Endothelial cell of umbilical vein (primary cell): Measurements from ENCODE around the gene EIF2A. TPM values are rescaled to one million over a fixed set of nuclear protein-coding genes. Genes with fewer than 3 reads are reported as not detected.

Experiments
- BruUV-seq: library from RNA; stranded (reverse); fragments of 400-500 nt; replicated peaks from 2 replicates; lab custom pipeline; 2021; lab: Mats Ljungman, UMichigan
- CTCF ChIA-PET: fragments of 300-600, 350-600 bp; sonication (Branson Sonifier 250); formaldehyde crosslinking; loops from one replicate; lab custom pipeline; 2021; ENCODE audit warnings: antibody characterized with exemption, inconsistent platforms; lab: Charles Lee
- POLR2A ChIA-PET: fragments of 300-600, 350-600 bp; sonication (Branson Sonifier 250); formaldehyde crosslinking; loops from one replicate; lab custom pipeline; 2021; ENCODE audit warnings: antibody characterized with exemption, inconsistent platforms; lab: Charles Lee
- DNase-seq: peaks from one replicate; pipeline ENCODE4 v3.0.0-alpha.2; 2011; ENCODE audit warnings: low read depth, low spot score
- FAIRE-seq: peaks from 2 replicates; lab custom pipeline; 2011; peaks lifted over from hg19 to GRCh38; lab: Jason Lieb, UNC
- H2AFZ ChIP-seq: 2 replicates; pipeline ENCODE4 v1.6.0; 2012; ENCODE audit warnings: low read depth, low read length, control low read depth, inconsistent platforms
- H3K27ac ChIP-seq: 2 replicates; pipeline ENCODE4 v1.5.1; 2011; ENCODE audit warnings: low read depth, mild to moderate bottlenecking, control low read depth, low read length, moderate library complexity; ENCODE audit not compliant: insufficient read depth
- H3K27me3 ChIP-seq, 2 experiments: 2 replicates each; pipeline versions ENCODE4 v1.6.0 to v1.6.1; 2011; ENCODE audit warnings: low read length in 2 of 2, mixed read lengths in 1 of 2; ENCODE audit not compliant: control insufficient read depth in 2 of 2, insufficient read depth in 2 of 2
- H3K36me3 ChIP-seq, 2 experiments: 2 replicates in 1 of 2; 3 replicates in 1 of 2; pipeline ENCODE4 v1.5.1; 2011; ENCODE audit warnings: low read length in 2 of 2, mild to moderate bottlenecking in 1 of 2, moderate library complexity in 1 of 2; ENCODE audit not compliant: control insufficient read depth in 2 of 2, insufficient read depth in 2 of 2; ENCODE audit errors: extremely low read depth in 1 of 2
- H3K4me1 ChIP-seq: 3 replicates; pipeline ENCODE4 v1.5.1; 2011; ENCODE audit warnings: mild to moderate bottlenecking, low read length; ENCODE audit not compliant: control insufficient read depth, insufficient read depth; ENCODE audit errors: extremely low read depth
- H3K4me2 ChIP-seq: 2 replicates; pipeline ENCODE4 v1.6.1; 2011; ENCODE audit warnings: low read length, control low read depth, mixed read lengths; ENCODE audit not compliant: insufficient read depth
- H3K4me3 ChIP-seq, 3 experiments: fragments of 200-600 bp in 1 of 3; sonication (generic), shearing (Covaris generic) in 1 of 3; replicated peaks in 1 of 3; 2 replicates each; pipeline ENCODE4 v1.5.1; 2011 to 2016; ENCODE audit warnings: control low read depth in 3 of 3, low read length in 3 of 3, mild to moderate bottlenecking in 2 of 3, inconsistent platforms in 1 of 3, low read depth in 1 of 3, moderate library complexity in 1 of 3; ENCODE audit not compliant: insufficient read depth in 1 of 3
- H3K79me2 ChIP-seq: 2 replicates; pipeline ENCODE4 v1.6.0; 2012; ENCODE audit warnings: low read length, inconsistent platforms; ENCODE audit not compliant: control insufficient read depth, insufficient read depth
- H3K9ac ChIP-seq: replicated peaks from 2 replicates; pipeline ENCODE3; 2011; ENCODE audit warnings: low read length, control low read depth; ENCODE audit not compliant: insufficient read depth; ENCODE audit errors: extremely low read depth
- H3K9me1 ChIP-seq: replicated peaks from 3 replicates; pipeline ENCODE4 v1.6.0; 2011; ENCODE audit warnings: mild to moderate bottlenecking, low read length; ENCODE audit not compliant: control insufficient read depth, insufficient read depth; ENCODE audit errors: extremely low read depth
- H3K9me3 ChIP-seq: replicated peaks from 2 replicates; pipeline ENCODE4 v1.5.1; 2012; ENCODE audit warnings: low read length, inconsistent platforms; ENCODE audit not compliant: control insufficient read depth, insufficient read depth
- H4K20me1 ChIP-seq: replicated peaks from 2 replicates; pipeline ENCODE3; 2011; ENCODE audit warnings: mild to moderate bottlenecking, low read length; ENCODE audit not compliant: control insufficient read depth, insufficient read depth; ENCODE audit errors: extremely low read depth
- CTCF ChIP-seq, 2 donors: IDR thresholded peaks; 1 replicate in 1 of 2; 2 replicates in 1 of 2; pipeline ENCODE4 v1.5.1; 2011; ENCODE audit warnings: low read length in 2 of 2, mild to moderate bottlenecking in 2 of 2, moderate library complexity in 2 of 2, control low read depth in 1 of 2, inconsistent platforms in 1 of 2, low read depth in 1 of 2; ENCODE audit not compliant: insufficient read depth in 1 of 2; ENCODE audit errors: extremely low read depth in 1 of 2
- EZH2 ChIP-seq: IDR thresholded peaks from 2 replicates; pipeline ENCODE4 v1.6.1; 2012; ENCODE audit warnings: borderline replicate concordance, low read depth, mild to moderate bottlenecking, moderate library complexity, low read length, inconsistent platforms; ENCODE audit not compliant: severe bottlenecking
- FOS ChIP-seq: IDR thresholded peaks from 2 replicates; pipeline ENCODE4 v1.6.1; 2011; ENCODE audit warnings: mild to moderate bottlenecking, low read length, moderate library complexity, borderline replicate concordance; ENCODE audit not compliant: insufficient read depth
- GATA2 ChIP-seq: IDR thresholded peaks from 2 replicates; pipeline ENCODE4 v1.7.0; 2011; ENCODE audit warnings: low read depth, mild to moderate bottlenecking, moderate library complexity, mixed read lengths, low read length; ENCODE audit not compliant: insufficient read length, insufficient read depth
- JUN ChIP-seq: IDR thresholded peaks from 2 replicates; pipeline ENCODE4 v1.6.1; 2011; ENCODE audit warnings: borderline replicate concordance, low read depth; ENCODE audit not compliant: insufficient read length, insufficient read depth
- MAX ChIP-seq: IDR thresholded peaks from 2 replicates; pipeline ENCODE4 v1.6.1; 2011; ENCODE audit not compliant: insufficient read depth, insufficient read length
- MYC ChIP-seq: IDR thresholded peaks from one replicate; pipeline ENCODE4 v1.6.1; 2011; ENCODE audit warnings: mild to moderate bottlenecking, low read depth, low read length
- POLR2A ChIP-seq: IDR thresholded peaks from 2 replicates; pipeline ENCODE4 v1.6.1; 2012; ENCODE audit warnings: low read depth, mild to moderate bottlenecking, control low read depth, low read length
- POLR2AphosphoS5 ChIP-seq: IDR thresholded peaks from 2 replicates; pipeline ENCODE4 v1.6.1; 2012; ENCODE audit warnings: low read depth, mild to moderate bottlenecking, control low read depth, low read length, moderate library complexity; ENCODE audit not compliant: insufficient read depth
- dilution Hi-C: fragments of 300-500 bp; cut with MboI; formaldehyde crosslinking; loops from one replicate; pipeline ENCODE4 v1.15.0; 2019; ENCODE audit warnings: low sequenced_read_pairs; ENCODE audit not compliant: extremely low pct_ligation_motif_present
- intact Hi-C: fragments of 100-400 bp; cut with micrococcal nuclease; formaldehyde crosslinking; loops from one replicate; pipeline ENCODE4 v1.10.0; 2022
- polyA plus RNA-seq, 4 experiments: library from polyadenylated mRNA; depleted of rRNA in 3 of 4; stranded (reverse) in 3 of 4; unstranded in 1 of 4; fragments of >200 nt; gene quantifications; 2 replicates each; pipeline versions ENCODE4 v1.2.1 to v1.2.3, GENCODE V29; 2011 to 2012; ENCODE audit warnings: missing spikeins in 1 of 4
- total RNA-seq: library from RNA; stranded (reverse); gene quantifications from 2 replicates; pipeline ENCODE4 v1.2.3, GENCODE V29; 2021

The EIF2A gene
- total and polyA plus RNA-seq, 2 donors (not counting 3 experiments of a cell fraction or from before 2014, with no cell fraction given): 85.2 to 97.6 TPM

- intact Hi-C loops: no loop called here
- Histone ChIP-seq H3K9me3 (no peaks in the 10 kb centered on the region), H3K4me3 (no peak overlapping the region), H3K27me3 (no peaks in the 10 kb centered on the region), H3K9me1 (no peaks in the 10 kb centered on the region), H4K20me1 (no peaks in the 10 kb centered on the region), H3K4me1 (no peaks in the 10 kb centered on the region), H3K9ac (no peak overlapping the region), H2AFZ (no peak overlapping the region), H3K4me2 (no peak overlapping the region), H3K36me3 (peaks cover 0 to 18% of the 10 kb centered on the region in 2 experiments), H3K79me2 (no peaks in the 10 kb centered on the region), H3K27ac (no peak overlapping the region)
- POLR2A ChIA-PET: no interaction called here
- TF ChIP-seq CTCF (IDR thresholded peaks at IDR 0.05; ENCODE audit: extremely low read depth in 1 of 2, insufficient read depth in 1 of 2, low read depth in 1 of 2, low read length in 2 of 2): no peak
- no peak for TF ChIP-seq POLR2A
- TF ChIP-seq MAX: no peak
- no peak for TF ChIP-seq GATA2
- no peak for TF ChIP-seq POLR2AphosphoS5
- no peak for TF ChIP-seq EZH2
- no peak for TF ChIP-seq FOS
- no peak for TF ChIP-seq JUN
- TF ChIP-seq MYC: no peak
- no peak for FAIRE-seq
- CTCF ChIA-PET: interaction anchor here (1.3 to 1.6 kb wide), 2 partner anchors 10 to 11 kb away, joined by 4 read pairs; no protein-coding TSS in a partner anchor
- dilution Hi-C loops: no loop called here
- no TSS peak for BruUV-seq
- no peak for DNase-seq
These were observed 20.7 kb downstream of the EIF2A start for GRCh38 chr3:150567328-150567727.
